Gastrocnemius medialis (tissue), 4 donors: ENCODE data around the gene VTI1A. TPM values are rescaled to one million over a fixed set of nuclear protein-coding genes. Genes with fewer than 3 reads are reported as not detected.

Source experiments
- ATAC-seq, 2 donors: fragments of 150-250 bp; one replicate each; pipeline ENCODE4 v1.9.1; 2016
- DNase-seq, 2 donors: peaks; one replicate each; pipeline ENCODE4 v3.0.0-alpha.2; 2019
- H3K27ac ChIP-seq, 4 donors: fragments of 200-600 bp; sonication (generic); 1 replicate in 1 of 4; 2 replicates in 3 of 4; pipeline ENCODE4 v1.5.1; 2016 to 2018; ENCODE audit warnings: mild to moderate bottlenecking in 2 of 4, moderate library complexity in 1 of 4
- H3K27me3 ChIP-seq, 3 donors: fragments of 200-600 bp; sonication (generic) in 2 of 3; 1 replicate in 1 of 3; 2 replicates in 2 of 3; pipeline versions ENCODE4 v1.5.1 to v1.6.0; 2016 to 2019; ENCODE audit warnings: mild to moderate bottlenecking in 1 of 3, moderate library complexity in 1 of 3
- H3K36me3 ChIP-seq, 2 donors: fragments of 200-600 bp; sonication (generic) in 1 of 2; one replicate each; pipeline ENCODE4 v1.5.1; 2017 to 2018
- H3K4me1 ChIP-seq, 2 donors: fragments of 200-600 bp; sonication (generic) in 1 of 2; one replicate each; pipeline ENCODE4 v1.5.1; 2016 to 2017; ENCODE audit warnings: mild to moderate bottlenecking in 2 of 2
- H3K4me3 ChIP-seq, 4 donors: fragments of 200-600 bp; sonication (generic) in 3 of 4; 1 replicate in 1 of 4; 2 replicates in 3 of 4; pipeline ENCODE4 v1.5.1; 2016 to 2019; ENCODE audit warnings: mild to moderate bottlenecking in 2 of 4
- H3K9me3 ChIP-seq, 3 donors: fragments of 200-600 bp; sonication (generic) in 2 of 3; 1 replicate in 1 of 3; 2 replicates in 2 of 3; pipeline ENCODE4 v1.5.1; 2016 to 2019
- POLR2A ChIP-seq, 2 donors: fragments of 450-650 bp; IDR thresholded peaks; one replicate each; pipeline ENCODE4 v1.6.1; 2017; ENCODE audit warnings: antibody characterized with exemption in 2 of 2, mild to moderate bottlenecking in 2 of 2, moderate library complexity in 2 of 2
- in situ Hi-C, 4 donors: fragments of 200-750 bp; cut with MboI; loops; one replicate each; pipeline versions ENCODE4 v1.15.0 to v1.8.0; 2017; ENCODE audit warnings: low sequenced_read_pairs in 4 of 4
- intact Hi-C: fragments of 100-400 bp; cut with DNase I; formaldehyde crosslinking; loops from one replicate; pipeline ENCODE4 v1.15.1; 2023; ENCODE audit warnings: low total_unique reads
- total RNA-seq, 4 donors: library from RNA; depleted of rRNA; stranded (reverse); fragments of >200 nt; gene quantifications; one replicate each; pipeline versions ENCODE4 v1.1.0 to v1.2.3, GENCODE V29; 2016
- TF ChIP-seq, protein P1 (sequence below), 5 experiments: fragments of 450-650 bp in 3 of 5; fragments of 200-600 bp in 2 of 5; sonication (generic) in 2 of 5; IDR thresholded peaks in 4 of 5; conservative IDR thresholded peaks in 1 of 5; 1 replicate in 4 of 5; 2 replicates in 1 of 5; pipeline ENCODE4 v1.5.1; 2016 to 2019; ENCODE audit warnings: antibody characterized with exemption in 5 of 5, mild to moderate bottlenecking in 3 of 5, moderate library complexity in 3 of 5

VTI1A gene
- total RNA-seq, 4 donors from 2014 or later, result 26.5 to 51.2 (median 30.6) TPM

DNA sequence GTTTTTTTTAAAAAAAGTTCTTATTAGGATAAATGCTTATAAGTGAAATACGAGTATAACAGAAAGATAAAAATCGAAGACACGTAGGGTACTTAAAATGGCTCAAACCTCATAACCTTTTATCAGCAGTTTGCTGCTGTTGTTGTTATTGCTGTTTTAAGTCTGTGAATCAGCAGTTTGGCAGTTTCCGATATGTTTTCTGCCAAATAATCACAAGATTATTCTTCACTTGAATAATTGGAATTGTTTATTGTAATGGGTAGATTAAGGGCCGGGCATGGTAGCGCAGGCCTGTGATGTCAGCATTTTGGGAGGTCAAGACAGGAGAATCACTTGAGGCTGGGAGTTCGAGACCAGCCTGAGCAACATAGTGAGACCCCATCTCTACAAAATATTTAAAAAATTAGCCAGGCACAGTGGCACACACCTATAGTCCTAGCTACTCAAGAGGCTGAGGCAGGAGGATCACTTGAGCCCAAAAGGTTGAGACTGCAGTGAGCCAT, 177.6 kb downstream of the VTI1A start:
- Histone ChIP-seq H3K36me3 (no peaks in the 10 kb centered on the region), H3K27ac (no peak overlapping the region), H3K4me3 (no peak overlapping the region), H3K27me3 (no peaks in the 10 kb centered on the region), H3K9me3 (no peaks in the 10 kb centered on the region), H3K4me1 (no peaks in the 10 kb centered on the region)
- TF ChIP-seq, protein P1, sequence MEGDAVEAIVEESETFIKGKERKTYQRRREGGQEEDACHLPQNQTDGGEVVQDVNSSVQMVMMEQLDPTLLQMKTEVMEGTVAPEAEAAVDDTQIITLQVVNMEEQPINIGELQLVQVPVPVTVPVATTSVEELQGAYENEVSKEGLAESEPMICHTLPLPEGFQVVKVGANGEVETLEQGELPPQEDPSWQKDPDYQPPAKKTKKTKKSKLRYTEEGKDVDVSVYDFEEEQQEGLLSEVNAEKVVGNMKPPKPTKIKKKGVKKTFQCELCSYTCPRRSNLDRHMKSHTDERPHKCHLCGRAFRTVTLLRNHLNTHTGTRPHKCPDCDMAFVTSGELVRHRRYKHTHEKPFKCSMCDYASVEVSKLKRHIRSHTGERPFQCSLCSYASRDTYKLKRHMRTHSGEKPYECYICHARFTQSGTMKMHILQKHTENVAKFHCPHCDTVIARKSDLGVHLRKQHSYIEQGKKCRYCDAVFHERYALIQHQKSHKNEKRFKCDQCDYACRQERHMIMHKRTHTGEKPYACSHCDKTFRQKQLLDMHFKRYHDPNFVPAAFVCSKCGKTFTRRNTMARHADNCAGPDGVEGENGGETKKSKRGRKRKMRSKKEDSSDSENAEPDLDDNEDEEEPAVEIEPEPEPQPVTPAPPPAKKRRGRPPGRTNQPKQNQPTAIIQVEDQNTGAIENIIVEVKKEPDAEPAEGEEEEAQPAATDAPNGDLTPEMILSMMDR (IDR thresholded peaks at IDR 0.05 in 4 of 5, conservative IDR thresholded peaks at IDR 0.05 in 1 of 5), result no peak
- TF ChIP-seq POLR2A (IDR thresholded peaks at IDR 0.05), result no peak
- in situ Hi-C loops, result no loop called here
- DNase-seq (no peak), ATAC-seq (no peak)
- intact Hi-C loops, result no loop called here

GRCh38 chr10:112628951-112629609, 182.1 kb downstream of the VTI1A start:
- H3K36me3 ChIP-seq, result no peaks in the 10 kb centered on the region
- intact Hi-C loops (no loop called here), in situ Hi-C loops (no loop called here)
- no peak overlapping the region for H3K4me3 ChIP-seq
- no peaks in the 10 kb centered on the region for H3K4me1 ChIP-seq
- H3K27ac ChIP-seq, result no peak overlapping the region
- no peak for DNase-seq
- ATAC-seq, result no peak
- no peaks in the 10 kb centered on the region for H3K9me3 ChIP-seq
- TF ChIP-seq, protein P1 (IDR thresholded peaks at IDR 0.05 in 4 of 5, conservative IDR thresholded peaks at IDR 0.05 in 1 of 5), result no peak
- TF ChIP-seq POLR2A (IDR thresholded peaks at IDR 0.05), result no peak
- H3K27me3 ChIP-seq, result no peaks in the 10 kb centered on the region

DNA sequence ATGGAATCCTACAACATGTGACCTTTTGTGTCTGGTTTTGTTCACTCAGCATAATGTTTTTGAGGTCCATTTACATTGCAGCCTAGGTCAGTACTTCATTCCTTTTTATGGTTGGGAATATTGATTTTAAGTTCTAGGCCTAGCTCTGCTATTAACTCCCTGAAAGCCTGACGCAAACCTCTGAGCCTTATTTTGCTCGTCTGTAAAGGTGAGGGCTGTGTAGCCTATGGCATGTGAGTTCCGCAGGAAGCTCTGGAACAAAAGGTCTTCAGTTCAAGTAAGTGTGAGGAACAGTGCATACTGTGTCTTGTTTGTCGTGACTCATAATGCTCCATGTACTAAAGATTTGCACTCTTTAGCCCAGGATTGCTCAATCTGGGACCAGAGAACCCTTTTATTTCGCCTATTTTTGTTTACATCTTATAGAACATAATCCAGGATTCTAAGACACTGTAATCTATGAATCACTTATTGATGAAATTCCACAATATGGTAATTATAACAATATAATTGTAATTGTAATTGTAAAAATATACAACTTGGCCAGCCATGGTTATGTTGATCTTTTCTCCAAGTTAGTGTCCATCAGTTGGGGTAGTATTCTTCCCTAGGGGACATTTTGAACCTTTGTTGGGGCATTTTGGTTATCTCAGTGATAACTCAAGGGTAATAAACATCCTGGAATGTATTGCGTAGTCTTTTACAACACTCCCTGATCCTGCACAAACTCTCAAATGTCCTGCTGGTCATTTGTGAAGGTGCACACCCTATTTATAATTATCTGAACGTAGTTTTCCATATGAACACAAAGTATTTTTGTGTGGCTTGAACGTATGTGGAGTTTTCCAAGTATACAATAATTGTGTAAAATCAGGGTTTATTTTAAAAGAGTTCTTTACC, 184.7 kb downstream of the VTI1A start:
- no peak for DNase-seq
- no peak for ATAC-seq
- no peak overlapping the region for H3K27ac ChIP-seq
- H3K27me3 ChIP-seq, result no peaks in the 10 kb centered on the region
- TF ChIP-seq, protein P1 (IDR thresholded peaks at IDR 0.05 in 4 of 5, conservative IDR thresholded peaks at IDR 0.05 in 1 of 5), result no peak
- TF ChIP-seq POLR2A (IDR thresholded peaks at IDR 0.05), result no peak
- no peaks in the 10 kb centered on the region for H3K4me1 ChIP-seq
- no peaks in the 10 kb centered on the region for H3K36me3 ChIP-seq
- intact Hi-C loops (no loop called here), in situ Hi-C loops (no loop called here)
- no peak overlapping the region for H3K4me3 ChIP-seq
- no peaks in the 10 kb centered on the region for H3K9me3 ChIP-seq

DNA sequence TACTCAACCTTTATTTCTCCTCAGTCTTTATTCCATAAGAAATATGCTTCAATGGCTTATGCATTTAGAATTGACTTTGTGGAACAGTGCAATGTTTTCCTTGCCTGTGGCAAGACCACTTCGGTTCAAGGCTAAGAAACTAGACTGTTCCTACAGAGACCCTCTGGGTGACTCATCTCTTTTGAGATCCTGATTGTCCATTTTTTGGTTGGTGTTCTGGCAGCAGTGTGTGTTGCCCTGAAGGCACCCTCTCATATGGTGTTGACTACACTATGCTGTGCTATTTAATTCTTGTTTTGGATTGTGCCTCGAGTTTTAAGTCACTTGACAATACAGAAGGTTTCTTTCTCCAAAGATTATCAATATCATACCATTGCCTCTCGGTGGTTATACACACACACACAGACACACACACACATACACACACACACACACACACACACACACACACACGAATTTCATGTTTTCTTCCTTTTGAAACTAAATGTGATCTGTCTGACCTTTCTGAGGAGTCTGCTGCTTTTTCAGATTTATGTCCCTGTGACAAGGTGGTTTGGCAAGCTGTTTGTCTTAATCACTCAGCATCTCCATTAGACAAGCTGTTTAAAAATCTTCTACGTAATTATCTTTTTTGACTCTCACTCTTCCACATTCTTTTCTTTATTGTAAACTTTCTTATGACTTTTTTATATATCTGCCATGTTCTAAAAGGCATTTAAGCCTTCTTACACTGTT, 187.2 kb downstream of the VTI1A start:
- TF ChIP-seq, protein P1 (IDR thresholded peaks at IDR 0.05 in 4 of 5, conservative IDR thresholded peaks at IDR 0.05 in 1 of 5), result no peak
- no peak for TF ChIP-seq POLR2A (IDR thresholded peaks at IDR 0.05)
- H3K4me3 ChIP-seq, result no peak overlapping the region
- H3K27ac ChIP-seq, result no peak overlapping the region
- in situ Hi-C loops, result no loop called here
- H3K9me3 ChIP-seq, result no peaks in the 10 kb centered on the region
- H3K4me1 ChIP-seq, result no peaks in the 10 kb centered on the region
- DNase-seq, result no peak
- intact Hi-C loops, result no loop called here
- H3K36me3 ChIP-seq, result no peaks in the 10 kb centered on the region
- ATAC-seq, result no peak
- no peaks in the 10 kb centered on the region for H3K27me3 ChIP-seq
